Measurements from ENCODE around the gene ATRN. TPM values are rescaled to one million over a fixed set of nuclear protein-coding genes. Genes with fewer than 3 reads are reported as not detected.
A peak's percentile ranks its signal among the peaks of the same experiment; 100 is the strongest.

Gene ATRN
- total RNA-seq, 1 donor from 2014 or later: 31.6 TPM

- Histone ChIP-seq H3K9me3 (no peaks in the 10 kb centered on the region), H3K4me1 (no peaks in the 10 kb centered on the region), H3K27ac (no peak overlapping the region), H3K36me3 (peaks cover 4% of the 10 kb centered on the region), H3K4me3 (no peak overlapping the region), H3K27me3 (no peaks in the 10 kb centered on the region)
- TF ChIP-seq CTCF (IDR thresholded peaks at IDR 0.05): no peak
- DNase-seq (no peak), ATAC-seq (no peak)
- intact Hi-C loops (cut with DNase I): no loop called here
These were observed 71.3 kb downstream of the ATRN start for GRCh38 chr20:3541887-3542721.

- no peak for ATAC-seq
- Histone ChIP-seq H3K4me3 (no peak overlapping the region), H3K9me3 (no peaks in the 10 kb centered on the region), H3K4me1 (no peaks in the 10 kb centered on the region), H3K27me3 (no peaks in the 10 kb centered on the region), H3K27ac (no peak overlapping the region), H3K36me3 (peaks cover 16% of the 10 kb centered on the region)
- intact Hi-C loops (cut with DNase I): no loop called here
- no peak for TF ChIP-seq CTCF (IDR thresholded peaks at IDR 0.05)
- DNase-seq: no peak
These were observed 73.2 kb downstream of the ATRN start for GRCh38 chr20:3543901-3544507.

- peaks cover 20% of the 10 kb centered on the region for H3K36me3 ChIP-seq
- no peak overlapping the region for H3K27ac ChIP-seq
- no peaks in the 10 kb centered on the region for H3K4me1 ChIP-seq
- no peaks in the 10 kb centered on the region for H3K27me3 ChIP-seq
- intact Hi-C loops (cut with DNase I): no loop called here
- TF ChIP-seq CTCF (IDR thresholded peaks at IDR 0.05): no peak
- H3K4me3 ChIP-seq: no peak overlapping the region
- H3K9me3 ChIP-seq: no peaks in the 10 kb centered on the region
- DNase-seq (no peak), ATAC-seq (no peak)
These were observed 74.6 kb downstream of the ATRN start for GRCh38 chr20:3545401-3545925.

- no peak for TF ChIP-seq CTCF (IDR thresholded peaks at IDR 0.05)
- peaks cover 28% of the 10 kb centered on the region for H3K36me3 ChIP-seq
- H3K9me3 ChIP-seq: no peaks in the 10 kb centered on the region
- no peaks in the 10 kb centered on the region for H3K27me3 ChIP-seq
- ATAC-seq: no peak
- no peak for DNase-seq
- intact Hi-C loops (cut with DNase I): no loop called here
- no peak overlapping the region for H3K4me3 ChIP-seq
- H3K27ac ChIP-seq: no peak overlapping the region
- no peaks in the 10 kb centered on the region for H3K4me1 ChIP-seq
These were observed 77.1 kb downstream of the ATRN start for GRCh38 chr20:3547906-3548305.

- ATAC-seq: peak; percentile 13
- intact Hi-C loops (cut with DNase I): no loop called here
- H3K9me3 ChIP-seq: no peaks in the 10 kb centered on the region
- H3K27me3 ChIP-seq: no peaks in the 10 kb centered on the region
- H3K36me3 ChIP-seq: peaks cover 28% of the 10 kb centered on the region
- TF ChIP-seq CTCF (IDR thresholded peaks at IDR 0.05): no peak
- H3K27ac ChIP-seq: no peak overlapping the region
- H3K4me3 ChIP-seq: no peak overlapping the region
- DNase-seq: no peak
- no peaks in the 10 kb centered on the region for H3K4me1 ChIP-seq
These were observed 80.0 kb downstream of the ATRN start for GRCh38 chr20:3550837-3551236.
